DMS79 (cell line): ENCODE measurements around the gene C3.
"Not testable (repeated sequence)": the region's sequence is repeated elsewhere in the genome, so short reads cannot be mapped to it uniquely, and the experiment has no call there.

Experiments used
- DNase-seq: peaks from one replicate; lab custom pipeline; 2025; lab: John Stamatoyannopoulos, UW

C3 gene

GRCh38 chr19:6713773-6714692 lies 6.4 kb downstream of the C3 start:
- no peak for DNase-seq

- no peak for DNase-seq
Observed at GRCh38 chr19:6712692-6713670, 7.5 kb downstream of the C3 start.

DNA sequence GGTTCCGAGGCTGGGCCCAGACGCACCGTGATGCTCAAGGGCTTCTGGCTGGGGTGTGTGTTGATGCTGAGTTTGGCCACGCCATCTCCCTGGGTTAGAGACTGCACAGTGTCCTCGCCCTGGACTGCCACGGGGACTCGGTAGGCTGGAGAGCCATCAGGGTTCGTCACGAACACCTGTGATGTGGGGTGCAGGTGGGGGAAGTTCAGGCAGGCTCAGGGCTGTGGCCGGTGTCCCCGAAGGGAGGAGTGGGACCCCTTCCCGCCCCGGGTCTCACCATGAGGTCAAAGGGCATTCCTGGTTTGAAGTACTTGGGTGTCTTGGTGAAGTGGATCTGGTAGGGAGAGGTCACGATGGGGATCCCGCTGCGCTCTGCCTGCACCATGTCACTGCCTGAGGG lies 8.2 kb downstream of the C3 start:
- no peak for DNase-seq

DNA sequence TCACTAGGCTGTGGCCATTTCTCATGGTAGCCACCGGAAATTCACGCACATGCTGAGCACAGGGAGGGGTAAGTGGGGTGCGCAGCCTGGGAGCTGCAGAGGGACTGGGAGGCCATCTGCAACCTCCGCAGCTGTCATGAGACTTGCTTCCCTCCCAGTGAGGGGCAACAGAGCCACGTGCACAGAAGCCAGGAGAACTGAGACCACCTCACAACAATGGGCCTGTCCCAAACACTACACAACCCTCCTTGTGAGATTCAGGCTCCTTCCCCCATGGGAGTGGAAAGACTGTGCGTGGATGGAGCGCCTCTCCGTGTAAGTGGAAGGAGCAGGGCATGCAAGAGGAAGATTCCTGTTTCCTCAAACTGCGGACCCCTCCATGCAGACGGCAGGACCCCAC lies 8.8 kb downstream of the C3 start:
- DNase-seq, result no peak

GRCh38 chr19:6711078-6711361 lies 9.4 kb downstream of the C3 start:
- DNase-seq, result no peak

- no peak for DNase-seq
Observed at GRCh38 chr19:6710273-6711077, 10.0 kb downstream of the C3 start.

DNA sequence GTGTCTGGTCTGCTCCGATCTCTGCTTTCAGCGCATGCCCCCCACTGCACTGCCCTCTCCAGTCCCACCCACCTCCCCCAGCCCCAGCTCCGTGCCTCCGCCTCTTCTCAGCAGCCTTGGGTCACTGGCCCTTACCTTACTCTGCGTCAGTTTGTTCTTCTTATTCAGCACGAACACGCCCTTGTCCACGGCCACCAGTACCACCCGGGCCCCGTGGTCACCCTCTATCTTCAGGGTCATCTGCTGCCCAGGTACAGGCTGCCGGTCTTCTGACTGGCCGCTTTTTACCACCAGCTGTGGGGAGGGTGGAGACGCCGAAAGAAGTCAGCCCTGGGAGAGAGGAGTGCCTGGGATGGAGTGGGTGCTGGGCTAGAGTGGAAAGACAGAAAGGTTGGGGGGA lies 10.9 kb downstream of the C3 start:
- DNase-seq, result no peak

GRCh38 chr19:6708913-6709312 lies 11.5 kb downstream of the C3 start:
- DNase-seq, result not testable (repeated sequence)

- DNase-seq, result no peak
Observed at GRCh38 chr19:6708346-6708745, 12.1 kb downstream of the C3 start.

- DNase-seq, result no peak
Observed at GRCh38 chr19:6707658-6708018, 12.8 kb downstream of the C3 start.

- no peak for DNase-seq
Observed at GRCh38 chr19:6707011-6707657, 13.3 kb downstream of the C3 start.

DNA sequence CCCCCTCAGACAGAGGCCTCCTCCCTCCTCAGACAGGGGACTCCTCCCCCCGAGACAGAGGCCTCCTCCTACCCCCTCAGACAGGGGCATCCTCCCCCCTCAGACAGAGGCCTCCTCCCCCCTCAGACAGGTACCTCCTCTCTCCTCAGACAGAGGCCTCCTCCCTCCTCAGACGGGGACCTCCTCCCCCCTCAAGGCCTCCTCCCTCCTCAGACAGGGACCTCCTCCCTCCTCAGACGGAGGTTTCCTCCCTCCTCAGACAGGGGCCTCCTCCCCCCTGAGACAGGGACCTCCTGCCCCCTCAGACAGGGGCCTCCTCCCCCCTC lies 13.9 kb downstream of the C3 start:
- no peak for DNase-seq

DNA sequence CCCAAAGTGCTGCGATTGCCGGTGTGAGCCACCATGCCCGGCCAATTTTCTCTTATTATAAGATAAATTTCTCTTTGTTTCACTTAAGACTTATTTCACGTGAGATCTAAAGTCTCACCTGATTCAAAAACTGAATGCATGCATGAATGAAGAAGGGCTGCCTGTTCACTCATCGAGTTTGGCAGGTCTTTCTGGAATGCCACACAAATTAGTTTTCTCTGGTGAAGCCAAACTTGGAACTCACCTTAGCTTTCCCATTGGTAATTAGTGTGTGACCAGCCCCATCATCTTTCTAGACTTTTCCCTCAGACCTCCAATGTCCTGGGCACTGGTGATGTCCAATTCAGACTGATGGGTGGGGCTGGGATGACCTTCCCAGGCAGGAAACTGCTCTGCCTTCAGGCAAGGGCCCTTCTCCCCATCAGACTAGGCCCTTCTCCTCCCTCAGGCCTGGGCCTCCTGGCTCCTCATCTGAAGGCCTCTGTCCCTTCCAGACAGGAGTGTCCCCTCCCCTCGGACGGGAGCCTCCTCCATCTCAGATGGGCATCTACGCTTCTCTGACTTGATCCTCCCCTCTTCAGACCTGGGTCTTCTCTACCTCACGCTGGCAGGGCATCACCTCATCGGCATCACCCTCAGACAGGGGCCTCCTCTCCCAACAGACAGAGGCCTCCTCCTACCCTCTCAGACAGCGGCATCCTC lies 14.4 kb downstream of the C3 start:
- DNase-seq, result no peak

DNA sequence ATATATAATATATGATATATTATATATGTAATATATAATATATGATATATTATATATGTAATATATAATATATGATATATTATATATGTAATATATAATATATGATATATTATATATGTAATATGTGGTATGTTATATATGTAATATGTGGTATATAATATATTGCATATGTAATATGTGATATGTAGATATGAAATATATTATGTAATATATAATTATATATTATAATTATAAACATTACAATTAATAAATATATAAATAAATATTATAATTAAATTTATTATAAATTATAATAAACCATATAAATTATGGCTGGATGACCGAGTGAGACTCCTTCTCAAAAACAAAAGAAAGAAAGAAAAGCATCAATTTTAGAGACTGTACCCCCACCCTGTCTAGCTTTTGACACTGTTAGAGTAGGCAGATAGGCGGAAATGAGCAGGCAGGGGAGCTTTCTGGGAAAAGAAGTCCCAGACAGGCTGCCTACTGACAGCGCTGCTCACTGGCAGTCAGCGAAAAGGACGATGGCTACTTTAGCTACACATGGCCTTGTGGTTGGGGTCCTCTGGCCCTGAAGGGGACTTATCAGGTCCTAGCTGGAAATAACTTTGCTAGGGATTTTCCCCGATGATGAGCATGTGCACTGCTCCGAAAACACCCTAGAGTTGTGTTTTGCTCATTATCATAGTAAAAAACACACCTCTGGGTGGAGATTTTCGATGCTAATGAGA lies 19.7 kb downstream of the C3 start:
- DNase-seq, result no peak

- no peak for DNase-seq
Observed at GRCh38 chr19:6699935-6700334, 20.5 kb downstream of the C3 start.

GRCh38 chr19:6697291-6697690 lies 23.2 kb downstream of the C3 start:
- DNase-seq, result no peak

DNA sequence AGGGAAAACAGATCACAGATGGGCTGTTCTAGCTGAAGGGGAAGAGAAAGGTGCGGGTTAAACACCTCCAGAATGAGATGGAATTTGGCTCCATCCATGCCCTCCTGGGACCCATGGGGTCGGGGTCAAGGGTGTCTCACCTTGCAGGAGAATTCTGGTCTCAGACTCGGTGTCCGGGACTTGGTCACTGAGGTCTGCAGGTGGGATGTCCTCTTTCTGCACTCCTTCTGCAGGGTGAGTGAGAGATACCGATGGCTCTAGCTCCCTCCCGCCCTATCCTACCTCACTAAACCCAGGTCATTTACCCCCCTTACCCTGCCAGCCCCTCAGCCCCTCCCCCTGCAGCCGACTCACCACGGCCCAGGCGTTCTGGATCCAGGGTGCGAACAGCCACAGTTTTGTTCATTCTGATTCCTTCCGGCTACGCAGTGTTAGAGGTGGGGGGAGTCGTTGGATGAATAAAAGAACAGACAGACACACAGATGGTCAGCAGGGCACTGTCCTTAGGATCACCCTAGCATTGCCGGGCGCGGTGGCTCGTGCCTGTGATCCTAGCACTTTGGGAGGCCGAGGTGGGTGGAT lies 24.1 kb downstream of the C3 start:
- no peak for DNase-seq

DNA sequence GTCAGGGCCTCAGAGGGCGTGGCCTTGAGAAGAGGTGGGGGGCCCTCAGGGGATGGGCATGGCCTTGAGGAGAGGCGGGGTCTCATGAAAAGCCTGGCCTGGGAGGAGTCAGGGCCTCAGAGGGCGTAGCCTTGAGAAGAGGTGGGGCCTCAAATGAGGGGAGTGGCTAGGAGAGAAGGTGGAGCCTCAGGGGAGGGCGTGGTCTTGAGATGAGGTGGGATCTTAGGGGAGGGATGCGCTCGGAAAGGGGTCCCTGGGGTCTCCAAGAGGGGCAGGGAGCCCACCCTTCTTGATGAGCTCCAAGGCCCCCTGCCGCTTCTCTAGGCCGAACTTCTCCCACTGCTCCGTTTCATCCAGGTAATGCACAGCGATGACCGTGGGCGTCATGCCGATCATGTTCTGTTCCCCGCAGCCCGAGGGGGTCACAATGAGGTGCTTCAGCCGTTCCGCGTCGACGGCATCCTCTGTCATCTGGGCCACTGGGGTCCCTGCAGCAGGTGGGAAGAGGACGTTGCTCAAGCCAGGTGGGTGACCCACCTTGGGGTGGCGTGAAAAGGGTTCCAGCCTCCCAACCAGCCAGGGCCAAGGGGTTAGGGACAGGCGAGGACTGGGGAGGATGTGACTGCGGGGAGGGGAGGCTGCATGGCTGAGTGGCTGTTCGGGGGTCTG lies 26.2 kb downstream of the C3 start:
- DNase-seq, result no peak

DNA sequence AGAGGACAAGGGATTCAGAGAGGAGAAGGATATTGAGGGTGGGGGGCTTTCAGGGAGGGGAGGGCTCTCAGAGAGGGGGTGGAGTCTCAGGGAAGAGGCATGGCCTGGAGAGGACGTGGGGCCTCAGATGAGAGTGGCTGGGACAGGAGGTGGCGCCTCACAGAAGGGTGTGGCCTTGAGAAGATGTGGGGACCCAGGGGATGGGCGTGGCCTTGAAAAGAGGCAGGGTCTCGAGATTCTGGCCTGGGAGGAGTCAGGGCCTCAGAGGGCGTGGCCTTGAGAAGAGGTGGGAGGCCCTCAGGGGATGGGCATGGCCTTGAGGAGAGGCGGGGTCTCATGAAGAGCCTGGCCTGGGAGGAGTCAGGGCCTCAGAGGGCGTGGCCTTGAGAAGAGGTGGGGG lies 26.8 kb downstream of the C3 start:
- DNase-seq, result no peak

- no peak for DNase-seq
Observed at GRCh38 chr19:6693056-6693471, 27.4 kb downstream of the C3 start.
